Prostate gland (tissue), 2 donors: ENCODE measurements around the gene DLGAP1.

Experiments used
- CTCF ChIP-seq, 4 experiments: fragments of 200-600 bp in 2 of 4; fragments of 450-650 bp in 2 of 4; sonication (generic) in 2 of 4; IDR thresholded peaks; 1 replicate in 3 of 4; 2 replicates in 1 of 4; pipeline ENCODE4 v1.5.1; 2016 to 2019; ENCODE audit warnings: antibody characterized with exemption in 4 of 4, mild to moderate bottlenecking in 2 of 4, moderate library complexity in 2 of 4
- POLR2A ChIP-seq: fragments of 450-650 bp; IDR thresholded peaks from one replicate; pipeline ENCODE4 v1.6.1; 2016; ENCODE audit warnings: antibody characterized with exemption, mild to moderate bottlenecking
- POLR2AphosphoS5 ChIP-seq: sonication (generic); formaldehyde crosslinking; IDR thresholded peaks from one replicate; pipeline ENCODE4 v1.6.1; 2017; ENCODE audit warnings: antibody characterized with exemption

GRCh38 chr18:4196351-4196750, 258.8 kb downstream of the DLGAP1 start:
- TF ChIP-seq CTCF (IDR thresholded peaks at IDR 0.05) (no peak), POLR2A (no peak), POLR2AphosphoS5 (no peak)
